GM23338 (cell line): ENCODE data around the gene GHR. TPM values are rescaled to one million over a fixed set of nuclear protein-coding genes. Genes with fewer than 3 reads are reported as not detected.

ENCODE experiments used
- ATAC-seq: fragments of 200-7000 bp; cut with Tn5 transposase; 3 replicates; pipeline ENCODE4 v1.9.1; 2020
- DNase-seq: peaks from one replicate; pipeline ENCODE4 v3.0.0-alpha.2; 2015; ENCODE audit warnings: low spot score
- H2AFZ ChIP-seq: fragments of 200-600 bp; sonication (generic); 2 replicates; pipeline ENCODE4 v1.8.0; 2016; ENCODE audit warnings: antibody characterized with exemption, mild to moderate bottlenecking, moderate library complexity
- H3F3A ChIP-seq: fragments of 200-600 bp; sonication (generic); replicated peaks from 2 replicates; pipeline ENCODE4 v1.8.0; 2017; ENCODE audit warnings: antibody characterized with exemption, mixed run types, low read depth
- H3K27ac ChIP-seq: fragments of 200-600 bp; sonication (generic); 2 replicates; pipeline ENCODE4 v1.6.1; 2016; ENCODE audit warnings: low read depth
- H3K27me3 ChIP-seq: fragments of 200-600 bp; sonication (generic); 2 replicates; pipeline ENCODE4 v1.8.0; 2016; ENCODE audit warnings: mild to moderate bottlenecking, mixed run types, moderate library complexity; ENCODE audit not compliant: insufficient read depth
- H3K36me3 ChIP-seq: fragments of 200-600 bp; sonication (generic); 2 replicates; pipeline ENCODE4 v1.8.0; 2016; ENCODE audit warnings: mild to moderate bottlenecking; ENCODE audit not compliant: insufficient read depth
- H3K4me1 ChIP-seq: fragments of 200-600 bp; sonication (generic); 2 replicates; pipeline ENCODE4 v1.8.0; 2016; ENCODE audit warnings: mild to moderate bottlenecking, moderate library complexity; ENCODE audit not compliant: insufficient read depth
- H3K4me2 ChIP-seq: fragments of 200-600 bp; sonication (generic); 2 replicates; pipeline ENCODE4 v1.7.1; 2017; ENCODE audit warnings: mixed run types
- H3K4me3 ChIP-seq: fragments of 200-600 bp; sonication (generic); 2 replicates; pipeline ENCODE4 v1.6.1; 2016; ENCODE audit warnings: mixed run types
- H3K79me2 ChIP-seq: fragments of 200-600 bp; sonication (generic); replicated peaks from 2 replicates; pipeline ENCODE4 v1.8.0; 2017; ENCODE audit warnings: mild to moderate bottlenecking; ENCODE audit not compliant: insufficient read depth
- H3K9me2 ChIP-seq: fragments of 200-600 bp; sonication (generic); 2 replicates; pipeline ENCODE4 v1.8.0; 2017; ENCODE audit not compliant: insufficient read depth
- H4K20me1 ChIP-seq: fragments of 200-600 bp; sonication (generic); replicated peaks from 2 replicates; pipeline ENCODE4 v1.8.0; 2017; ENCODE audit warnings: mild to moderate bottlenecking; ENCODE audit not compliant: insufficient read depth
- H3K27ac Mint-ChIP-seq: 2 replicates; pipeline ENCODE4 v1.8.0; 2020; ENCODE audit warnings: inconsistent platforms, mild to moderate bottlenecking, moderate library complexity, mixed read lengths
- H3K27me3 Mint-ChIP-seq: 3 replicates; pipeline ENCODE4 v1.8.0; 2022; ENCODE audit warnings: low read depth, mild to moderate bottlenecking, moderate library complexity, mixed read lengths, inconsistent platforms; ENCODE audit not compliant: insufficient read depth, poor library complexity
- H3K36me3 Mint-ChIP-seq: 3 replicates; pipeline ENCODE4 v1.8.0; 2021; ENCODE audit warnings: low read depth, mild to moderate bottlenecking, inconsistent platforms, moderate library complexity, mixed read lengths
- H3K4me1 Mint-ChIP-seq: 3 replicates; pipeline ENCODE4 v1.8.0; 2020; ENCODE audit warnings: mild to moderate bottlenecking, inconsistent platforms, mixed read lengths
- H3K4me3 Mint-ChIP-seq: 3 replicates; pipeline ENCODE4 v1.8.0; 2021; ENCODE audit warnings: moderate library complexity, mild to moderate bottlenecking, inconsistent platforms, mixed read lengths
- H3K9me3 Mint-ChIP-seq: 3 replicates; pipeline ENCODE4 v1.8.0; 2020; ENCODE audit warnings: moderate library complexity, mild to moderate bottlenecking, inconsistent platforms, mixed read lengths
- CTCF ChIP-seq, 2 experiments: fragments of 200-600 bp in 1 of 2; sonication (generic) in 1 of 2; conservative IDR thresholded peaks; 2 replicates each; pipeline versions ENCODE4 v1.5.1 to v1.6.1; 2016 to 2017; ENCODE audit warnings: antibody characterized with exemption in 2 of 2, low read depth in 2 of 2, mild to moderate bottlenecking in 2 of 2, moderate library complexity in 1 of 2
- EZH2phosphoT487 ChIP-seq: fragments of 200-600 bp; sonication (generic); IDR thresholded peaks from one replicate; pipeline ENCODE4 v1.8.1; 2018; ENCODE audit warnings: antibody characterized with exemption; ENCODE audit not compliant: unreplicated experiment
- POLR2AphosphoS5 ChIP-seq: IDR thresholded peaks from 2 replicates; pipeline ENCODE4 v1.6.1; 2016; ENCODE audit warnings: antibody characterized with exemption, low read depth
- STAT1 ChIP-seq: IDR thresholded peaks from one replicate; pipeline ENCODE4 v1.6.1; 2016; ENCODE audit warnings: antibody characterized with exemption; ENCODE audit not compliant: unreplicated experiment
- ZNF462 ChIP-seq: fragments of 250-450 bp; sonication (Bioruptor Pico); IDR thresholded peaks from 2 replicates; pipeline ENCODE4 v1.5.0; 2020; ENCODE audit warnings: mild to moderate bottlenecking, moderate library complexity
- polyA plus RNA-seq: library from polyadenylated mRNA; unstranded; fragments of >200 nt; fragmentation: Nextera tagmentation; extraction: Ambion mirVana; gene quantifications from 2 replicates; pipeline ENCODE4 v1.2.1, GENCODE V29; 2016
- total RNA-seq: library from RNA; depleted of rRNA; stranded (reverse); fragments of >200 nt; shearing (Covaris generic); gene quantifications from 2 replicates; pipeline ENCODE4 v1.2.3, GENCODE V29; 2014

The GHR gene
- total and polyA plus RNA-seq, 2 experiments from 2014 or later, result 0.21 to 1.9 TPM

DNA sequence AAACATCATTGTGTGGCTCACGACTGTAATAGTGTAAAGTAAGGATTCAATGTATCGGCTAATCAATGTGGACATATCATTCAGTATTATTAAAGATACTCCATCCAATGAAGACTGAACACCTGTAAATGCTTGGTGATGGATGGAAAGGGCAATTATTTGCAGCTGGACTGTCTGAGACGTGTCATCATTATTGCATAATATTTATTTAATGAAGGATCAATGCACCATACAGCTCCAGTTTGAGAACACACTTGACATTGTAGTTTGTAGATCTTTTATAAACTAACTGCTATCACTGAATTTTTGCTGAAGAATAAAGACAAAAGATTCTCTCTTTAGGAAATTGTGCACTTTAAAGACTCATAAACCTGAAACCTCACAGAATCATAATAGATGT, 215.7 kb downstream of the GHR start:
- ATAC-seq (no peak), DNase-seq (no peak)
- Mint-ChIP-seq H3K9me3 (peaks cover 3% of the 10 kb centered on the region; the same call in 2 of the 3 replicates), H3K4me3 (no peak overlapping the region), H3K27ac (no peak overlapping the region), H3K4me1 (no peaks in the 10 kb centered on the region), H3K36me3 (no peaks in the 10 kb centered on the region), H3K27me3 (no peaks in the 10 kb centered on the region)
- no peaks in the 10 kb centered on the region for H3F3A ChIP-seq
- no peaks in the 10 kb centered on the region for H3K79me2 ChIP-seq
- H2AFZ ChIP-seq, result no peak overlapping the region
- H3K4me2 ChIP-seq, result no peak overlapping the region
- no peaks in the 10 kb centered on the region for H3K9me2 ChIP-seq
- TF ChIP-seq POLR2AphosphoS5 (no peak), STAT1 (no peak), CTCF (conservative IDR thresholded peaks at IDR 0.05; ENCODE audit: low read depth in 2 of 2) (no peak), EZH2phosphoT487 (no peak), ZNF462 (CRISPR knock-in tag) (no peak)
- H4K20me1 ChIP-seq, result no peaks in the 10 kb centered on the region
- no peak overlapping the region for H3K27ac ChIP-seq
- no peaks in the 10 kb centered on the region for H3K4me1 ChIP-seq
- H3K4me3 ChIP-seq, result no peak overlapping the region
- no peaks in the 10 kb centered on the region for H3K27me3 ChIP-seq
- H3K36me3 ChIP-seq, result no peaks in the 10 kb centered on the region
